Esophagus squamous epithelium (tissue), 5 donors: ENCODE results near the gene PKP2. TPM values are rescaled to one million over a fixed set of nuclear protein-coding genes. Genes with fewer than 3 reads are reported as not detected.

Experiments
- DNase-seq: peaks from one replicate; lab custom pipeline; 2025; lab: John Stamatoyannopoulos, UW
- H3K27ac ChIP-seq, 4 donors: fragments of 200-600 bp; sonication (generic); one replicate each; pipeline ENCODE4 v1.5.1; 2016 to 2019; ENCODE audit warnings: mild to moderate bottlenecking in 1 of 4
- H3K27me3 ChIP-seq, 4 donors: fragments of 200-600 bp; sonication (generic); 1 replicate in 3 of 4; 2 replicates in 1 of 4; pipeline versions ENCODE4 v1.5.1 to v1.6.0; 2017 to 2021; ENCODE audit warnings: antibody characterized with exemption in 1 of 4
- H3K36me3 ChIP-seq, 3 donors: fragments of 200-600 bp; sonication (generic); one replicate each; pipeline ENCODE4 v1.5.1; 2016 to 2019
- H3K4me1 ChIP-seq, 3 donors: fragments of 200-600 bp; sonication (generic); one replicate each; pipeline ENCODE4 v1.5.1; 2017 to 2019
- H3K4me3 ChIP-seq, 4 donors: fragments of 200-600 bp; sonication (generic); 1 replicate in 3 of 4; 2 replicates in 1 of 4; pipeline ENCODE4 v1.5.1; 2016 to 2019; ENCODE audit warnings: mild to moderate bottlenecking in 2 of 4, moderate library complexity in 1 of 4
- H3K9me3 ChIP-seq, 3 donors: fragments of 200-600 bp; sonication (generic); one replicate each; pipeline ENCODE4 v1.5.1; 2016 to 2019
- POLR2A ChIP-seq, 4 donors: fragments of 450-650 bp; IDR thresholded peaks; one replicate each; pipeline ENCODE4 v1.6.1; 2017; ENCODE audit warnings: antibody characterized with exemption in 4 of 4, mild to moderate bottlenecking in 4 of 4, moderate library complexity in 3 of 4
- WGBS, 2 donors: methylation state at CpG; one replicate each; pipeline ENCODE4 v1.1.5; 2018; 5-methylcytosine and 5-hydroxymethylcytosine counted together
- intact Hi-C: fragments of 100-400 bp; cut with DNase I; formaldehyde crosslinking; loops from one replicate; pipeline ENCODE4 v1.15.0; 2022
- total RNA-seq, 4 donors: library from RNA; depleted of rRNA; stranded (reverse); fragments of >200 nt; gene quantifications; one replicate each; pipeline ENCODE4 v1.1.0, GENCODE V29; 2016
- TF ChIP-seq, protein P1 (sequence below), 6 experiments: fragments of 450-650 bp in 4 of 6; fragments of 200-600 bp in 2 of 6; sonication (generic) in 2 of 6; IDR thresholded peaks; one replicate each; pipeline ENCODE4 v1.5.1; 2016 to 2019; ENCODE audit warnings: antibody characterized with exemption in 6 of 6, mild to moderate bottlenecking in 4 of 6, moderate library complexity in 4 of 6
- donor health status: DM: yes; HTN: yes; CAD: no.

Gene PKP2
- total RNA-seq, 4 donors from 2014 or later: 8.5 to 22.5 (median 21.6) TPM

DNA sequence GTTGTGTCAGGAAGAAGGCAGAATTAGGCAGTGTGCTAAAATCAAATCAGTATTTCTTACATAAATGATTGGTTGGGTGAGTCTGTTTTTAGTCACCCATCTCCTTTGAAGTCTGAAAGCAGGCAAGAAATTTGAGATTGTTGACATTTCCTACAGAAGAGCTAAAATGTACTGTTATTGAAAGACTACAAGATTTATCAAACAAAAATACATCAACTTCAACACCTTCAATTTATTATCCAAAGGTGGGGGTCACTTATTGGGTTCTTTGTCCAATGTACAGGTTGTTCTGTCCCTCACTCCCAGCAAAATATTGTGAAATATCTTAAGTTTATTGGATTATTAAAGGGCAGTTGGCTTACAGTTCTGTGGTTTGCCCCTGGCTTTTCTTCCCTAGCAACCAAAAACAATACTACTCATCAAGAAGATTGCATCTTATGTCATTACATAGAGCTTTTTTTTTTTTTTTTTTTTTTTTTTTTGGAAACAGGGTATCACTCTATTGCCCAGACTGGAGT lies 20.6 kb upstream of the PKP2 start:
- no peak for DNase-seq
- H3K27ac ChIP-seq: no peak overlapping the region
- no peak overlapping the region for H3K4me3 ChIP-seq
- intact Hi-C loops: no loop called here
- H3K9me3 ChIP-seq: no peaks in the 10 kb centered on the region
- no peaks in the 10 kb centered on the region for H3K36me3 ChIP-seq
- no peak for TF ChIP-seq POLR2A (IDR thresholded peaks at IDR 0.05)
- TF ChIP-seq, protein P1, sequence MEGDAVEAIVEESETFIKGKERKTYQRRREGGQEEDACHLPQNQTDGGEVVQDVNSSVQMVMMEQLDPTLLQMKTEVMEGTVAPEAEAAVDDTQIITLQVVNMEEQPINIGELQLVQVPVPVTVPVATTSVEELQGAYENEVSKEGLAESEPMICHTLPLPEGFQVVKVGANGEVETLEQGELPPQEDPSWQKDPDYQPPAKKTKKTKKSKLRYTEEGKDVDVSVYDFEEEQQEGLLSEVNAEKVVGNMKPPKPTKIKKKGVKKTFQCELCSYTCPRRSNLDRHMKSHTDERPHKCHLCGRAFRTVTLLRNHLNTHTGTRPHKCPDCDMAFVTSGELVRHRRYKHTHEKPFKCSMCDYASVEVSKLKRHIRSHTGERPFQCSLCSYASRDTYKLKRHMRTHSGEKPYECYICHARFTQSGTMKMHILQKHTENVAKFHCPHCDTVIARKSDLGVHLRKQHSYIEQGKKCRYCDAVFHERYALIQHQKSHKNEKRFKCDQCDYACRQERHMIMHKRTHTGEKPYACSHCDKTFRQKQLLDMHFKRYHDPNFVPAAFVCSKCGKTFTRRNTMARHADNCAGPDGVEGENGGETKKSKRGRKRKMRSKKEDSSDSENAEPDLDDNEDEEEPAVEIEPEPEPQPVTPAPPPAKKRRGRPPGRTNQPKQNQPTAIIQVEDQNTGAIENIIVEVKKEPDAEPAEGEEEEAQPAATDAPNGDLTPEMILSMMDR (IDR thresholded peaks at IDR 0.05): no peak
- H3K4me1 ChIP-seq: peaks cover 0 to 21% (median 0%) of the 10 kb centered on the region in 3 donors
- H3K27me3 ChIP-seq: no peaks in the 10 kb centered on the region

DNA sequence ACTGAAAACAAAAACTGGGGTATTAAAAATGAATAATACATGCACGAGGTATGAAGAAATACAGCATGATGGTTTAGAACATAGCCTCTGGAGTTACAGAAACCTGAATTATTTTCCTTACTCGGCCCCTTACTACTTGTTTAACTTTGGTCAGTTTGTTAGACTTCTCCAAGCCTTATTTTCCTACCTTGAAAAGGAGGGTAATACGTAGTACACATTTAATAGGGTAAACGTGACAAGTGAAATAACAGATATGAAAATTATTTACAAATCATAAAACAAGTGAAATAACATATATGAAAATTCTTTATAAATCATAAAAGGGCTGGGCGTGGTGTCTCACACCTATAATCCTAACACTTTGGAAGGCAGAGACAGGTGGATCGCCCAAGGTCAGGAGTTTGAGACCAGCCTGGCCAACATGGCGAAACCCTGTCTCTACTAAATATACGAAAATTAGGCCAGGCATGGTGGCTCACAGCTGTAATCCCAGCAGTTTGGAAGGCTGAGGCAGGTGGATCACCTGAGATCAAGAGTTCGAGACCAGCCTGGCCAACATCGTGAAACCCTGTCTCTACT lies 11.4 kb upstream of the PKP2 start:
- 82 to 92% methylated on average over 10 of the region's 10 CpGs for WGBS, 2 donors
- Histone ChIP-seq H3K27me3 (no peaks in the 10 kb centered on the region), H3K4me3 (no peak overlapping the region), H3K27ac (no peak overlapping the region), H3K4me1 (peaks cover 0 to 16% (median 0%) of the 10 kb centered on the region in 3 donors), H3K36me3 (no peaks in the 10 kb centered on the region), H3K9me3 (no peaks in the 10 kb centered on the region)
- intact Hi-C loops: no loop called here
- TF ChIP-seq, protein P1 (IDR thresholded peaks at IDR 0.05): no peak
- no peak for TF ChIP-seq POLR2A (IDR thresholded peaks at IDR 0.05)
- DNase-seq: no peak

DNA sequence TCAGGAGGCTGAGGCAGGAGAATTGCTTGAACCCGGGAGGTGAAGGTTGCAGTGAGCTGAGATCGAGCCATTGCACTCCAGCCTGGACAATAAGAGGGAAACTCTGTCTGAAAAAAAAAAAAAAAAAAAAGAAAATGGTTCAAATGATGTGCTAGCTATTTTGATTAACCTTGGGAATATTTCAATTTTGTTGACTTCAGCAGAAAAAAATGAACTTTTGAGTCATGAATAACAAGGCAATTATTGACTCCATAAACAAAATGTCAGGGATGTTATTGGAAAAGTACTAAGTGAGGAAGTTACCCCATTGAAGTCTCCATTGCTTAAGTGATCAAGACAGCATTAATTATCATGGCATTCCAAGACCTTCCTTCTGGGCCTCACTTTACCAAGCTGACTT lies 10.6 kb upstream of the PKP2 start:
- H3K27me3 ChIP-seq: no peaks in the 10 kb centered on the region
- no peaks in the 10 kb centered on the region for H3K36me3 ChIP-seq
- peaks cover 0 to 16% (median 0%) of the 10 kb centered on the region in 3 donors for H3K4me1 ChIP-seq
- no peak for TF ChIP-seq POLR2A (IDR thresholded peaks at IDR 0.05)
- TF ChIP-seq, protein P1 (IDR thresholded peaks at IDR 0.05): no peak
- WGBS, 2 donors: 75 to 95% methylated on average over 2 of the region's 2 CpGs
- no peak overlapping the region for H3K27ac ChIP-seq
- no peak overlapping the region for H3K4me3 ChIP-seq
- no peaks in the 10 kb centered on the region for H3K9me3 ChIP-seq
- intact Hi-C loops: no loop called here
- no peak for DNase-seq

DNA sequence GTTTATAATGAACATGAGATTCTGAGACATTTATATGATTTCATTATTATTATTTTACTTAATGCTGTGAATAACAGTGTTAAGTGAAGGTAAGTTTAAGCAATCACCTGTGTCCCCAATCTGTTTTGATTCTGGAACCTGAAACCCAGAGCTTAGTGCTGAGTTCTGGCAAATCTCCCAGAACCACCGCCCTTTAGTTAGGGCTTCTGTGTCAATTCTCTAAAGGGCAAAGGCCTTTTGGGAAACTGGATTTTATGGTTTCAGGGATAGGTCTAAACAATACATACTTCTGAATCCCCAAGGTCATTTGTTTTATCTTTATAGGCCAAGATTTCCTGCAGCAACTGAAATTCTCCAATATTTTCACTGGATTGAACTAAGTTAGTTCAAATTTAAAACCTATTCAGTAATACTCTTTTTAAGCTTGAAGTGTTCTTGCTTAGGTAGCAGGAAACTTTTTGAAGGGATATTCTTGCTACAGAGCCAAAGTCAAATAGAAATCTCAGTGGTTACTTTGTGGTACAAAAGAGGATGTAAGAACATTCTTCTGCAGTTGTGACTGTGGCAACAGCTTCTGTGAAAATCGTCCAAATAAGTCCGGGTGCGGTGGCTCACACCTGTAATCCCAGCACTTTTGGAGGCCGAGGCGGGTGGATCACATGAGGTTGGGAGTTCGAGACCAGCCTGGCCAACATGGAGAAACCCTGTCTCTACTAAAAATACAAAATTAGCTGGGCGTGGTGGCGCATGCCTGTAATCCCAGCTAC lies 10.0 kb upstream of the PKP2 start:
- no peaks in the 10 kb centered on the region for H3K9me3 ChIP-seq
- peaks cover 0 to 18% (median 0%) of the 10 kb centered on the region in 3 donors for H3K4me1 ChIP-seq
- no peak overlapping the region for H3K4me3 ChIP-seq
- H3K27ac ChIP-seq: peak overlapping the region in 1 of 4 donors; percentile 5
- no peaks in the 10 kb centered on the region for H3K27me3 ChIP-seq
- TF ChIP-seq, protein P1 (IDR thresholded peaks at IDR 0.05): no peak
- no peak for TF ChIP-seq POLR2A (IDR thresholded peaks at IDR 0.05)
- no peaks in the 10 kb centered on the region for H3K36me3 ChIP-seq
- intact Hi-C loops: no loop called here
- 70 to 71% methylated on average over 8 to 9 of the region's 9 CpGs for WGBS, 2 donors
- DNase-seq: no peak

DNA sequence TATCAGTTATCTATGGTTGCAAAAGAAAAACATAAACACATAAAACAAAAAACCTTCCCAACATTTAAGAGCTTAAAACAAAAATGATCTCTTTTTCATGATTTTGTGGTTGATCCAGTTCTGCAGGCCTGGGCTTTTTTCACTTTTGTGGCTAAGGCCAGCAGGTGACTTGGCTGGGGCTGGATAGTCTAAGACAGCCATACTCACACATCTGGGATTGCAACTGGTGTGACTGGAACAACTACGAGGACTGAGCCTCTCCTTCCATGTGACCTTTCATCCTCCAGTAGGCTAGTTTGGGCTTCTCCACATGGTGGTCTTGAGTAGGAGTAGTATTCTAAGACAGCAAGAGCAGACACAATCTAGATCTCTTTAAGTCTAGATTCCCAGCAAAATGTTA lies 7.2 kb upstream of the PKP2 start:
- DNase-seq: no peak
- TF ChIP-seq, protein P1 (IDR thresholded peaks at IDR 0.05): no peak
- no peak for TF ChIP-seq POLR2A (IDR thresholded peaks at IDR 0.05)
- H3K36me3 ChIP-seq: no peaks in the 10 kb centered on the region
- H3K9me3 ChIP-seq: no peaks in the 10 kb centered on the region
- H3K4me3 ChIP-seq: no peak overlapping the region
- H3K27ac ChIP-seq: no peak overlapping the region
- WGBS, 2 donors: 23 to 47% methylated on average over 1 of the region's 1 CpG
- intact Hi-C loops: no loop called here
- peaks cover 0 to 27% (median 3%) of the 10 kb centered on the region in 3 donors for H3K4me1 ChIP-seq
- no peaks in the 10 kb centered on the region for H3K27me3 ChIP-seq
